Suprapubic skin (tissue), 3 donors: ENCODE measurements around the gene SIGLEC9.

Experiments
- CTCF ChIP-seq, 2 donors: fragments of 200-600 bp in 1 of 2; fragments of 450-650 bp in 1 of 2; sonication (generic) in 1 of 2; IDR thresholded peaks; one replicate each; pipeline ENCODE4 v1.5.1; 2016 to 2019; ENCODE audit warnings: antibody characterized with exemption in 2 of 2, mild to moderate bottlenecking in 1 of 2, moderate library complexity in 1 of 2
- POLR2AphosphoS5 ChIP-seq, 3 donors: sonication (generic); formaldehyde crosslinking; IDR thresholded peaks; one replicate each; pipeline ENCODE4 v1.6.1; 2017; ENCODE audit warnings: antibody characterized with exemption in 3 of 3

DNA sequence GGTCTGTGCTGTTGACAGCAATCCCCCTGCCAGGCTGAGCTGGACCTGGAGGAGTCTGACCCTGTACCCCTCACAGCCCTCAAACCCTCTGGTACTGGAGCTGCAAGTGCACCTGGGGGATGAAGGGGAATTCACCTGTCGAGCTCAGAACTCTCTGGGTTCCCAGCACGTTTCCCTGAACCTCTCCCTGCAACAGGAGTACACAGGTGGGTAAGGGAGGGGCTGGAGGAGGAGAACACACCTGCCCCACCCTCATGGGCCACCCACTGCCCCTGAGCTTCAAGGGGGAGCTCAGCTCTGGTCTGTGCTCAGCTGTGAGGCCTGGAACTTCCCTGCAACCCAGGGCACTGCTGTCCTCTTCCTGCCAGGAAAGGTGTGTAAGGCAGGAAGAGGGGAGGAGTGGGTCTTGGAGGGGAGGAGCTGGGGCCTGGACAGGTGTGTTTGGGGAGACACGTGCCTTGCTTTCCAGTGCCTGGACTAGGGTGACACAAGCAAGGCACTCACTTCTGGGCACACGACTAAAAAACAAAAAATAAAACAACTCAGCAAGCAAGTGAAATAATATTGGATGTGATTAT lies 21.3 kb downstream of the SIGLEC9 start:
- TF ChIP-seq CTCF (IDR thresholded peaks at IDR 0.05) = no peak
- TF ChIP-seq POLR2AphosphoS5 (IDR thresholded peaks at IDR 0.05) = no peak
